PFSK-1 (cell line): ENCODE measurements around the gene C22orf15.

ENCODE experiments used
- FOXP2 ChIP-seq: optimal IDR thresholded peaks from 2 replicates; pipeline ENCODE3; 2011; ENCODE audit warnings: borderline replicate concordance, control low read depth, inconsistent platforms; ENCODE audit not compliant: insufficient read depth; ENCODE audit errors: extremely low read length, extremely low read depth
- POLR2AphosphoS5 ChIP-seq: IDR thresholded peaks from 2 replicates; pipeline ENCODE4 v1.6.1; 2012; ENCODE audit warnings: low read depth, mild to moderate bottlenecking, control low read depth, low read length, moderate library complexity
- SIN3A ChIP-seq: IDR thresholded peaks from 2 replicates; pipeline ENCODE4 v1.6.1; 2012; ENCODE audit warnings: mild to moderate bottlenecking, low read length, moderate library complexity, borderline replicate concordance; ENCODE audit not compliant: insufficient read depth
- TAF1 ChIP-seq: IDR thresholded peaks from 2 replicates; pipeline ENCODE4 v1.6.1; 2012; ENCODE audit warnings: low read length, control low read depth, borderline replicate concordance; ENCODE audit not compliant: insufficient read depth
- TF ChIP-seq, protein P1 (sequence below), 2 experiments: IDR thresholded peaks; 2 replicates each; pipeline versions ENCODE4 v1.6.1 to v1.8.0; 2011 to 2012; ENCODE audit warnings: low read depth in 2 of 2, low read length in 2 of 2, control low read depth in 1 of 2, inconsistent platforms in 1 of 2, mild to moderate bottlenecking in 1 of 2, moderate library complexity in 1 of 2; ENCODE audit not compliant: insufficient read depth in 1 of 2

The C22orf15 gene

GRCh38 chr22:23812378-23812777, 49.6 kb downstream of the C22orf15 start:
- no peak for TF ChIP-seq TAF1
- TF ChIP-seq SIN3A = no peak
- no peak for TF ChIP-seq POLR2AphosphoS5
- TF ChIP-seq, protein P1, sequence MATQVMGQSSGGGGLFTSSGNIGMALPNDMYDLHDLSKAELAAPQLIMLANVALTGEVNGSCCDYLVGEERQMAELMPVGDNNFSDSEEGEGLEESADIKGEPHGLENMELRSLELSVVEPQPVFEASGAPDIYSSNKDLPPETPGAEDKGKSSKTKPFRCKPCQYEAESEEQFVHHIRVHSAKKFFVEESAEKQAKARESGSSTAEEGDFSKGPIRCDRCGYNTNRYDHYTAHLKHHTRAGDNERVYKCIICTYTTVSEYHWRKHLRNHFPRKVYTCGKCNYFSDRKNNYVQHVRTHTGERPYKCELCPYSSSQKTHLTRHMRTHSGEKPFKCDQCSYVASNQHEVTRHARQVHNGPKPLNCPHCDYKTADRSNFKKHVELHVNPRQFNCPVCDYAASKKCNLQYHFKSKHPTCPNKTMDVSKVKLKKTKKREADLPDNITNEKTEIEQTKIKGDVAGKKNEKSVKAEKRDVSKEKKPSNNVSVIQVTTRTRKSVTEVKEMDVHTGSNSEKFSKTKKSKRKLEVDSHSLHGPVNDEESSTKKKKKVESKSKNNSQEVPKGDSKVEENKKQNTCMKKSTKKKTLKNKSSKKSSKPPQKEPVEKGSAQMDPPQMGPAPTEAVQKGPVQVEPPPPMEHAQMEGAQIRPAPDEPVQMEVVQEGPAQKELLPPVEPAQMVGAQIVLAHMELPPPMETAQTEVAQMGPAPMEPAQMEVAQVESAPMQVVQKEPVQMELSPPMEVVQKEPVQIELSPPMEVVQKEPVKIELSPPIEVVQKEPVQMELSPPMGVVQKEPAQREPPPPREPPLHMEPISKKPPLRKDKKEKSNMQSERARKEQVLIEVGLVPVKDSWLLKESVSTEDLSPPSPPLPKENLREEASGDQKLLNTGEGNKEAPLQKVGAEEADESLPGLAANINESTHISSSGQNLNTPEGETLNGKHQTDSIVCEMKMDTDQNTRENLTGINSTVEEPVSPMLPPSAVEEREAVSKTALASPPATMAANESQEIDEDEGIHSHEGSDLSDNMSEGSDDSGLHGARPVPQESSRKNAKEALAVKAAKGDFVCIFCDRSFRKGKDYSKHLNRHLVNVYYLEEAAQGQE (IDR thresholded peaks at IDR 0.05; ENCODE audit: insufficient read depth in 1 of 2, low read depth in 2 of 2, low read length in 2 of 2) = no peak
- no peak for TF ChIP-seq FOXP2
